ENCODE data around the gene WDR5B.
A peak's percentile ranks its signal among the peaks of the same experiment; 100 is the strongest.

DNA sequence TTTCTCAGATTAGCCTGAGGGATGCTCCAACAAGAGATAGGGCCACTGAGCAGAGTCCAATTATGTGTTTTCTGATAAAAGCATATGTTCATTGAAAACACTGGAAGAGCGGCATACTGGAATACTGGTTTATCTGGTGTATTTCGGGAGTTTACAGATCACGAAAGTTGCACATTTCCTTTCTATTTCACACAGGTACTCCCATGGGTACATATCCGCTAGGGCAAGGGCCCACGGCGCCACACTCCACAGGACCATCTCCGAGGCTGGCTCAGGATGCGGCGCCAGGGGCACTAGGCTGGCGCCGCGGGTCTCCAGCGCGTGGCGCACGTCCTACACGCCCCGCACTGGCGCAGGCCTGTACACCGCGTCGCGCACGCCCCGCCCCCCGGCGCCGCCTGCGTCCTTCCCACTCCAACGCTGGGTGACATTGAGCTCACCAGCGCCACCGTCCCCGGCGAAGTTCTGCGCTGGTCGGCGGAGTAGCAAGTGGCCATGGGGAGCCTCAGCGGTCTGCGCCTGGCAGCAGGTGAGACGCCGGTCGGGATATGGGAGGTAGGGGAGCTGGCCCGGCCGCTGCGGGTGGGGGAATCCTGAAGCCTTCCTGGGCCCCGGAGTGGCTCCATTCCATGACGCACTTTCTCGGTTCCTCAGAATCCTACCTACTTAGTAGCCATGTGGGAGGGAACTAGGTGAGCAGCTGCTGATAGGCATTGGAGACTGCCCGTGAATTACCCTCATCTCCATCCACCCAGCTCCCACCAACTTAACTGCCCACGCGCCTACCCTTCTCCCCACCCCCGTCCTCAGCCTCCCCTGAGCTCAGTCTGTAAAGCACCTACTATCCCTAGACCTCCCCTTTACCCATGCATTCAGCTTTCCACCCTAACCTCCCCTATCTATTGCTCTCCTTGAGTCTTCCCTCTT, 31.8 kb downstream of the WDR5B start, which contains the start of gene FAM162A:
- TF ChIP-seq, protein P1, sequence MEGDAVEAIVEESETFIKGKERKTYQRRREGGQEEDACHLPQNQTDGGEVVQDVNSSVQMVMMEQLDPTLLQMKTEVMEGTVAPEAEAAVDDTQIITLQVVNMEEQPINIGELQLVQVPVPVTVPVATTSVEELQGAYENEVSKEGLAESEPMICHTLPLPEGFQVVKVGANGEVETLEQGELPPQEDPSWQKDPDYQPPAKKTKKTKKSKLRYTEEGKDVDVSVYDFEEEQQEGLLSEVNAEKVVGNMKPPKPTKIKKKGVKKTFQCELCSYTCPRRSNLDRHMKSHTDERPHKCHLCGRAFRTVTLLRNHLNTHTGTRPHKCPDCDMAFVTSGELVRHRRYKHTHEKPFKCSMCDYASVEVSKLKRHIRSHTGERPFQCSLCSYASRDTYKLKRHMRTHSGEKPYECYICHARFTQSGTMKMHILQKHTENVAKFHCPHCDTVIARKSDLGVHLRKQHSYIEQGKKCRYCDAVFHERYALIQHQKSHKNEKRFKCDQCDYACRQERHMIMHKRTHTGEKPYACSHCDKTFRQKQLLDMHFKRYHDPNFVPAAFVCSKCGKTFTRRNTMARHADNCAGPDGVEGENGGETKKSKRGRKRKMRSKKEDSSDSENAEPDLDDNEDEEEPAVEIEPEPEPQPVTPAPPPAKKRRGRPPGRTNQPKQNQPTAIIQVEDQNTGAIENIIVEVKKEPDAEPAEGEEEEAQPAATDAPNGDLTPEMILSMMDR (IDR thresholded peaks at IDR 0.05; ENCODE audit: poor library complexity), result peak; percentile 59
- TF ChIP-seq EZH2phosphoT487 (IDR thresholded peaks at IDR 0.05; ENCODE audit: low read depth, severe bottlenecking, unreplicated experiment) (no peak), EZH2 (IDR thresholded peaks at IDR 0.05; ENCODE audit: borderline replicate concordance) (no peak)
